CD4-positive, alpha-beta T cell treated with Interleukin-15 for 1 hour (primary cell): Measurements from ENCODE around the gene SPATA2L.
A peak's percentile ranks its signal among the peaks of the same experiment; 100 is the strongest.

Source experiments
- DNase-seq: peaks from one replicate; pipeline ENCODE4 v3.0.0-alpha.2; 2020

SPATA2L gene

DNA sequence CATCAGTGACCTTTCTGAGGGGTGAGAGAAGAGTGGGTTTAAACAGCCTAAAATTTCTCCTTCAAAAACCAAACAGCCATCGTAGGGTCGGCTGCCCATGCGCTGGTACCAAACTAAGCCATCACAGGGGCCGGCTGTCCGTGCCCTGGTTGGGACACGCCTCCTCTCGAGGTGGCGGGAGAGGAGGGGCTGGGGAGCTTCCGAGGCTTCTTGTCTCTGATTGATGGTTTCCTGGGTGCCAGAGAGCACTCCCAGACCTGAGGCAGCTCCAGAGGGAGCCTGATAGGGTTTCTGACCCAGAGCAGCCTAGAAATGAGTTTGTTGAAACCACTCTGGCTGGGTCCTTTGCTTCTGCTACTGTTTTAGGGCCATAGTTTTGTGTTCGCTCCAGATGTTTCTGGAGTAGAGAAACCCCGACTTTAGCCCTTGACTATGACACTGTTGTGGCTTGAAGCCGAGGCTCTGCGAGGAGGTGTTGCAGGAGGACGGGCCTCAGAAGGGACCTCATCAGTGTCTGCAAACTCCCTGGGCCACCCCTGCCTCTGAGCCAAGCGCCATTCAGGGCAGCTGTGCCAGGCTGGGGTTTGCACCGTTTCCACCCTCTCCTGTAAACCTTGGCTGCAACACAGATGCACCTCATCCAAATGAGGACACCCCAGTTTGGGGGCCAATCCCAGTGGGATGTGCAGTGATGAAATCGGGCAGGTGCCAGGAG, 26.1 kb upstream of the SPATA2L start:
- DNase-seq, result no peak

DNA sequence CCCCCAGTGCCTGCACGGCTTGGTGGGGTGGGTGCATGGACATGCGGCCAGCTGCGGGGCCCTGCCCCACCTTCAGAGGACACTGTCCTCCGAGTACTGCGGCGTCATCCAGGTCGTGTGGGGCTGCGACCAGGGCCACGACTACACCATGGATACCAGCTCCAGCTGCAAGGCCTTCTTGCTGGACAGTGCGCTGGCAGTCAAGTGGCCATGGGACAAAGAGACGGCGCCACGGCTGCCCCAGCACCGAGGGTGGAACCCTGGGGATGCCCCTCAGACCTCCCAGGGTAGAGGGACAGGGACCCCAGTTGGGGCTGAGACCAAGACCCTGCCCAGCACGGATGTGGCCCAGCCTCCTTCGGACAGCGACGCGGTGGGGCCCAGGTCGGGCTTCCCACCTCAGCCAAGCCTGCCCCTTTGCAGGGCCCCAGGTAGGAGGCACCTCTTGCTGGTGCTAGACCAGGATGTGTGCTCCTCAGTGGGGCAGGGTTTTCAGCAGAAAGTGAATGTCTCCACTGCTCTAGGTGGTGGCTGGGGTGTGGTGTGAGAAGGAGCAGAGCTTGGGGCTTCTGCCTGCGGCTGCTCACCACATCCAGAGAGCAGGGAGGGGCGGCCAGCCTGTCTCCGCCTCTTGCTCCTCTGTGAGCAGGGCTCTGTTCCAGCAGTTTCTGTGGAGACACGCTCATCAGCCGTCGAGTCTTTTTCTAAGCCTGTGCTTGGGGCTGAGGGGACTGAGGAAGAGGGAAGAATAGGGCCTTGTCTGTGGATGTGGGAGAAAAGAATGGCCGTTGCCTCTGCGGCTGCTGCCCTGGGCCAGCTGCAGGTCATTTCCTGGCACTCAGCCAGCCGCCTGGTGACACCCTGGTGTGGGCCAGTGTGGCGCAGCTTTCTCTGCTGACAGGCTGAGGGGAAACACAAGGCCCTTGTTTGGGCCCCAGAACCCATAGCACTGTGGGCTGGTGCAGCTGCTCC, 22.1 kb upstream of the SPATA2L start:
- peak; percentile 86 for DNase-seq

DNA sequence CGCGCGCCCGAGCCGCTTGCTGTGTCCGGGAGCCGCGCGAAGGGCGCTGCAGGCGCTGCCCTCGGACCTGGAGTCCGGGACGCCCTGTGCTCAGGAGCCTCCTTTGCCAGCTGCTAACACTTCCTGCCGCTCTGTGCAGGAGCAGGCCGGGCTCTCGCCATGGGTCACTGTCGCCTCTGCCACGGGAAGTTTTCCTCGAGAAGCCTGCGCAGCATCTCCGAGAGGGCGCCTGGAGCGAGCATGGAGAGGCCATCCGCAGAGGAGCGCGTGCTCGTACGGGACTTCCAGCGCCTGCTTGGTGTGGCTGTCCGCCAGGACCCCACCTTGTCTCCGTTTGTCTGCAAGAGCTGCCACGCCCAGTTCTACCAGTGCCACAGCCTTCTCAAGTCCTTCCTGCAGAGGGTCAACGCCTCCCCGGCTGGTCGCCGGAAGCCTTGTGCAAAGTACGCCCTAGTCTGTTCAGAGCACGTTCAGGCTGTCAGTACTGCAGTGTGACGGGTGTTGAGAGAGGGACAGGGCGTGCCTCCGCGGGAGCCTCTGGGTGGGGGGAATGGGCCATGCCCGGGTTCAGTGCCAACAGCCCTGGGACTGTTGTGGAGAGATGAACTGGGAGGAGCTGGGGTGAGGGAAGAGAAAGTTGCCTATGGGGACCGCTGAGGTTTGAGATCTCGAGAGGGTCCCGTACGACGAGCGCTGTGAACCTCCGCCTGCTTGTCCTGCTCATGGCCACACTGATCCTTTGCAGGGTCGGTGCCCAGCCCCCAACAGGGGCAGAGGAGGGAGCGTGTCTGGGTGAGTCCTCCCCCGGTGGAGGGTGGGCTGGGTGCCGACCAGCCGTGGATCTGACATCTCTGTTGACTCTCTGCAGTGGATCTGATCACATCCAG, 21.1 kb upstream of the SPATA2L start:
- DNase-seq, result peak; percentile 86

DNA sequence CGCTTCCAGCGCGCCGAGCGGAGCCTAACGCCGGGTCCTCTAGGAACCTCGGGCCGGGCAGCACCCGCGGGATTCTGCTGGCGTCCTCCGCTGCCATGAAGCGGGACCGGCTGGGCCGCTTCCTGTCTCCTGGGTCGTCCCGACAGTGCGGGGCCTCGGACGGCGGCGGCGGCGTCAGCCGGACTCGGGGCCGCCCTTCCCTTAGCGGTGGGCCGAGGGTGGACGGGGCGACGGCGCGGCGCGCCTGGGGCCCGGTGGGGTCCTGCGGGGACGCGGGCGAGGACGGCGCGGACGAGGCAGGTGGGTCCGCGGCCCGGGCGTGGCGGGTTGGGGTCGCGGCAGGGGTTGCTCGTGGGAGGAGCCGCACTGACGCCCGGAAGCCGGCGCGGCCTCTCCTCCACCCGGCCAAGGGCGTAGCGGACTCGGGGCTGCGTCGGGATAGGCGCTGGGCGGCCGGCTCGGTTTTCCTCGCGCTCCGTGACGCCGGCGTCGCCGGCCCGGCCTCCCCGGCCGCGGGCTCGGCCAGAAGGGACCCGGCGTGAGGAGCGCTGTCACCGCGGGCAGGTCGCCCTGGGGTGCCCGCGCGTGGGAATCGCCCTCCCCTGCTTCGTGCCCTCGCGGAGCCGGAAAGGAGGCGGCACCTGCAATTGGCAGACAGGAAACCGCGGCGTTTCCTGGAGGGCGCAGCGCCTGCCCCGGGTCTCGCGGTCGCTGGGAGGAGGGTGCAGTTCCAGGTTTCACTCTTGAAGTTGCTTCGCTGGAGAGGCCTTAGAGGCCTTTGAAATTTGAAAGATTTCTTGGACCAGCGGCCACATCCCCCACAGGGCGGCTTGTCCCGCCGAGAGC, 20.3 kb upstream of the SPATA2L start:
- DNase-seq, result peak; percentile 91

DNA sequence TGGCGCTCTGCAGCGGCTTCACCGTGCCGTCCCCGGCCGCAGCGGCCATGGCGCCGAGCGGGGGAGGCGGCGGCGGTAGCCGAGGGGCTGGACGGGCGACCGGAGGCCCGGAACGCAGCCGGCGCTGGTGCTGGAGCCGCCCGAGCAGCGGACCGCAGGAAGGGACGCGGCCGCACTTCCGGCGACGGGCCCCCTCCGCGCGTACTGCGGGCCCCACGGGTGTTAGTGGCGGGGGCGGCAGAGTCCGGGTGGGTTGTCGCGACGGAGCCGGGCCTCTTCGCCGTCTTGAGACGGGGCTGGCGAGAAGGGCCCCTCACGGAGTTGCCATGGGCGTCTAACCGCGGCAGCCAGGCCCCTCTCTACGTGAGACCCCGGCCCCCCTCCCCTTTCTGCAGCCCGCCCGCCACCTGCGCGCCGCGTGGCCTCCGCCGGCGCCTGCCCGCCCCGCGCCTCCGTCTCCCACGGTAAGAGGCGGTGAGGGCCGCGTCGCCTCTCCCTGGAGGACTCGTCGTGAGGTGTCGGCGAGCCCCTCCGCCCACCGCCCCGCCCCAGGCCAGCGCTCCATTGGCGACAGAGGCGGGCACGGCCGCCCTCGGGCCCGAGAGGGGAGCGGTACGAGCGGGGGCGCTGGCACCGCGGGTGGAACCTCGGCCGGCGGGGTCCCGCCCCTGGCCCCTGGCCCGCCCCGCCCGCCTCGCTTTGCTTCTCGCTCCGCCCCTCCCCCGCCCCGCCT, 19.5 kb upstream of the SPATA2L start, which contains the start of the genes VPS9D1 and ZNF276:
Gene VPS9D1, minus strand, starts transcription at position 86 of the 733 bp plus-strand sequence. Its CDS starts 37 bp downstream, at position 49.
Gene ZNF276, plus strand, starts transcription at position 725 of the 733 bp plus-strand sequence. CDS start 104 bp downstream, outside the sequence.
- peak; percentile 77 for DNase-seq

DNA sequence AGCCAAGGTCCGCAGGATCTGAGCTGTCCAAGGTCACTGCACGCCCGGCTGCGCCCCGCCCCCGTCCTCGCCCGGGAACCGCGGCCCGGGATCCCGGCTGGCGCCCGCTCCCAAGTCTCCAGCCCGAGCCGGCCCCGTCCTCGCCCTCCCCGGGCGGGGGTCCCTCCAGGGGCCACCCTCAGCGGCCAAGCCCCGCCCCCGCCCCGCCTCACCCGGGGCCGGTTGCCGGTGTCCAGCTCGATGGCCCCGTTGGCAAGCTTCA, 19.0 kb upstream of the SPATA2L start:
- DNase-seq, result no peak

DNA sequence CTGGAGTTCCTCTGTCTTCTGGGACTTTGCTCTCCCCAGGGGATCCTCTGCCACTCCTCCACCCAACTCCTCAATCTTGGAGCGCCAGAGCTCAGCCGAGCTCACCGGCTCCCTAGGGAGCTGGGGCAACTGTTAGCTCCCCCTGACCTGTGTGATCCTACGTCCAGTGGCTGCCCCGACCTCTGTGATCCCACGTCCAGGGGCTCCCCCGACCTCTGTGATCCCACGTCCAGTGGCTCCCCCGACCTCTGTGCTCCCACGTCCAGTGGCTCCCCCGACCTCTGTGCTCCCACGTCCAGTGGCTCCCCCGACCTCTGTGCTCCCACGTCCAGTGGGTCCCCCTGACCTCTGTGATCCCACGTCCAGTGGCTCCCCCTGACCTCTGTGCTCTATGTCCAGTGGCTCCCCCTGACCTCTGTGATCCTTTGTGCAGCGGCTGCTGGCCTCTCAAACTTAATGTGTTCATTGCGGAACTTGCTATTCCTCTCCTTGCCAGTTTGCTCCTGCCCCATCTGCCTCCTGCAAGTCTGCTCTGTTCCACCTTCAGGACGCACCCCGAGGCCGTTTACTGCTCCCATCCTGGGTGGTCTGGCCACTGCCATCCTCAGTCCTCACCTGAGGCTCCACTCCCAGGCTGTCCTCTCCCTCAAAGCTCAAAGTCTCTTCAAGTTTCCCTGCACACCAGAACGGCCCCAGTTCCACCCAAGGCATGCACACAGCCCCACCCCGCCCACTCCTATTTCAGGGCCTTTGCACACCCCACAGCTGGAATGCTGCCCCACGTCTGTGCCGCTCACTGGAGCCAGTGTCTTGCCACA, 16.4 kb upstream of the SPATA2L start:
- DNase-seq, result no peak

DNA sequence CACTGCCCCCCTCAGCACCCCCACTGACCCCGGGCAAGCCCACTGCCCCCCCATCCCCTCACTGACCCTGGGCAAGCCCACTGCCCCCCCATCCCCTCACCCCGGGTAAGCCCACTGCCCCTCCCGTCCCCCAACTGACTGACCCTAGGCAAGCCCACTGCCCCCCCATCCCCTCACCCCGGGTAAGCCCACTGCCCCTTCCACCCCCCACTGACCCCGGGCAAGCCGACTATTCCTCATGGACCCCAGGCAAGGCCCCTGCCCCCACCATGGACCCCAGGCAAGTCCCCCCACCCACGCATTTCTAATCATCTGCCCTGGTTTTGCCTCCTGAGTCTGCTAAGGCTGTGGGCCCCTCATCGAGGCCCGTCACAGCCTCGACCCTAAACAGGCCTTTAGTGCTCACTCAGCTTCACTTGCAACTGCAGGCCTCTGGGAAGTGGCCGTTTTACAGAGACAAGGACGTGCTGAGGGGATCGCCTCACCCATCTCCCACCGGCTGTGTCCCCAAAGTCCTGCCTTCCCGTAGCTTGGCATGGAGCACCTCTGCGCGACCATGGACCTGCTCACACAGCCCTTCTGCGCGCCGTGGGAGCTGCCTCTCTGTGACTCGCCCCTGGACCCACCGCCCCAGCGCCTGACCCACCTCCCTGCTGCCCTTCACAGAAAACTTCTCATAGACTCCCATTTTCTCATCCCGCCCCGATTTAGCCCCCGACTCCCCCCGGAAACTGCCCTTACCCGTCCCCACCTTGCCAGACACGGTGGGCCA, 15.6 kb upstream of the SPATA2L start:
- no peak for DNase-seq

DNA sequence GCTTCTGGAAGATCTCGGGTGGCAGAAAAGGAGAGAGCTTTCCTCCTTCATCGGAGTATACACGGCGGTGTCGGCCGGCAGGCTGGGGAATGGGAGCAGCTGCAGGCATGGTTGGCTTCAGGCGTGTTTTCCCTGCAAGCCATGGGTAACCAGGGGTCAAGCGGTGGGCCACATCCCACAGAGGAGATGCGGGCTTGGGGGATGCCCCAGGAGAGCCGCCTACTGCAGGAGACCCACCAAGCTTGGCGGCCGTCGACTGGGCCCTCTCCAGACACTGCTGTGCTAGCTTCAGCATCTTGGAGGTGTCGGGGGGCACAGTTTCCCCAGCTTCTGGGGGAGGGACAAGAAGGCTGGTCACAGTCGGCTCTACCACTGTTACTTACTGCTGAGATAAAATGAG, 15.0 kb upstream of the SPATA2L start:
- DNase-seq, result no peak

DNA sequence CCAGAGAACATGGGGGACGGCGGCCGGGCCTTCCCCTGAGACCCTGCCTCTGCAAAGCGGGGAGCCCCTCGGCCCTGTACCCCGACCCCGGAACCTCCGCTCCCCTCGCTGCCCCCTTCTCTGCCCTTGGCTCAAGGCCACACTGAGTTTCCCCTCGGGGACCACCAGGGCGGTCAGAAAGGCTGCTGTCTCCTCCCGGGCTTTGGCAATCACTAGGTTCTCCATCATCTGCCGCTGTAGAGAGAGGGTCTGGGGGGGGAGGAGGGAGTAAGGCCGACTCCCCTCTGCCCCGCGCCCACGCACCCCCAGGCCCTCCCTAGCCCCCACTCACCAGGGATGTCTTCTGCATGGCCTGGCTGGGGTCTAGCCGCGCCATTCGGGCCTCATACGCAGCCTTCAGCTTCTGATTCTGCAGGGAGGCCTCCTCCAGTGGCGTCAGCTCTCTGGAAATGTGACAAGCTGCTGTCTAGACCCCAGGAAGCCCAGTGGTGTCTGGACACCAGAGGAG, 10.8 kb upstream of the SPATA2L start:
- no peak for DNase-seq

DNA sequence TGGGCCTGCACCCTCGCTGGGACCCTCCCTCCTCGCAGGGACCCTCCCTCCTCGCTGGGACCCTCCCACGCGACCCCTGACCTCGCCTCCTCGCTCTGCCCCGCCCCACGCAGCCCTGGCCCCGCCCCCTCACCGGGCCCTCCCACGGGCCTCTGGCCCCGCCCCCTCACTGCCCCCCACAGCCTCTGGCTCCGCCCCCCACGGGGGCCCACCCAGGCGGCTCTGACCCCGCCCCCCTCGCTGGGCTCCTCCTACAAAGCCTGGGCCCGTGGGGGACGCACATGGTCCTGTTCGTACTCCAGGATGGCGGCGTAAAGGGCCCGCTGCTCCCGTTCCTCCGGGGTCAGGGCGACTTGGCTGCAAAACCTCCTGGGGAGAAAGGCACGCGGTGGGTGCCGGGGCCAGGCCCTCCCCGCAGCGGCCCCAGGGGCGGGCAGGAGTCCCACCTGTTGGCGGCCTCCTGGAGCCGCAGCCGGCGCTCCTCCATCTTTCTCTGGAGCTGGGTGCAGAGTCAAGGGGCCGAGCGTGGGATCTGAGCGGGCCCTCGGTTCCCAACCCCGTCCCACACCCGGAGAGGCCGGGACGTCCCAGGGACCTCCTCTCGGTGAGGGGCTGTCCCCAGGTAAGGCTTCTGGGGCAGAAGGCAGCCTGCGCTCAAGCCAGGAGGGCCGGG, 10.2 kb upstream of the SPATA2L start:
- peak; percentile 74 for DNase-seq

DNA sequence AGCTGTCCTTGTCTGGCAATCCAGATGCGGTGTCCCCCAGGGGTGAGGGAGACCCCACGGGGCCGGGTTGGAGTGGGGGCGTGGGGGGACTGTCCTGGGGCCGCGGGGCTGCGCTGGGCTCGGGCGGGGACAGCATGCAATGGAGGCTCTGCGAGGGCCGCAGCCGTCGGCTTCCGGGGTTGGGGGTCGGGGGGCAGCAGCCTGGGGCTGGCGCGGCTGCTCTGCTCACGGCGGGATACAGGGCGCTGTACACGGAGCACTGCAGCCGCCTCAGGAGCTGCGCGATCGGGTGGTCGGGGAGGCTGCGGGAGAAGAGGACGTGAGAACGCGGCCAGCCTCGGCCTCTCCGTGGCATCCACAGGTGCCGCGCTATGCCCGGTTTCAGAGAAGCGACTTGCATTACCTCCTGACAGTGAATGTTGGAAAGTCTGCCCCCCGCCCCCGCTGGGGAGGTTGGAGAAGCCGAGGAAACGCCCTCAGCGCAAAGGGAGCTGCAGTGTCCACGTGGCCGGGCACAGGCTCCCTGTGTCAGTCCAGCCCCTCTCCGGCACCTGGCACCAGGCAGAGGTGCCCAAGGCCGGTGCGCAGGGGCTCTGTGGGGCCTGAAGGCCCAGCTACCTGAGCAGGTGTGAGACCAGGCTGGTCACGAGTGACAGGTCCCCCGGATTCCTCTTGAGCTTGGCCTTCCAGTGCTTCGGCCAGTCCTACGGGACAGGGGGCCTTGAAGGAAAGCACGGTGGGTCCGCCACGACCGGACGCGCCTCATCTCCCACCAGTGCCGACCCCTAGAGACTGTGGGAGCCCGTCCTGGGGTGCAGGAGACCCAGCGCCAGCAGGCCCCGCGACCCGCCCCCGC, 9.4 kb upstream of the SPATA2L start:
- no peak for DNase-seq

DNA sequence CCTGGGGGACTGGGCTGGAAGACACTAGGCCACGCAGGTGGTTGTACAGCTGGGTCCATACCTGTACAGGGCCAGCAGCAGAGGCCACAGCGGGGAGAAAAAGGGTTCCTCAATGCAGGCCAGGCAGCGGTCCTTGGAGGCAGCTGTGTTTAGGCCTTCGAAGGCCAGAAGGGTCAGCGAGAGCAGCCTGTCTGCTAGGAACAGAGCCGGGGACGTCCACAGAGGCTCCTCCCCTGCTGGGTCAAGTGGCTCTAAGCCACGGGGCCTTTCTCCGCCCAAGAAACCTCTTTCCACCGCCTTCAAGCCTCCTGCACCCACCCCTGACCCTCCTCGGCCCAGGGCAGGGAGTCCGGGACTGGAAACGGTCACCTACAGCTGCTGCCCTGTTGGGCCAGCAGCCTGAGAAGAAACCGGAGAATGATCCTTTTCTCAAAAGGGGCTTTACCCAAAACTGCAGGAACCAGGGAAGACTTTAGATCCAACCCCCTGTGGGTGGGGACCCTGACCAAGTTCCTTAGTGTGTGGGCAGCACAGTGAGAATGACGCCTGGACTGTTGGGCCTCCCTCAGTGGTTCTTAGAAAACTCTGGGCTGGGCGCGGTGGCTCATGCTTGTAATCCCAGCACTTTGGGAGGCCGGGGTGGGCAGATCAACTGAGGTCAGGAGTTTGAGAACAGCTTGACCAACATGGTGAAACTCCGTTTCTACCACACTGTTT, 8.4 kb upstream of the SPATA2L start:
- no peak for DNase-seq

DNA sequence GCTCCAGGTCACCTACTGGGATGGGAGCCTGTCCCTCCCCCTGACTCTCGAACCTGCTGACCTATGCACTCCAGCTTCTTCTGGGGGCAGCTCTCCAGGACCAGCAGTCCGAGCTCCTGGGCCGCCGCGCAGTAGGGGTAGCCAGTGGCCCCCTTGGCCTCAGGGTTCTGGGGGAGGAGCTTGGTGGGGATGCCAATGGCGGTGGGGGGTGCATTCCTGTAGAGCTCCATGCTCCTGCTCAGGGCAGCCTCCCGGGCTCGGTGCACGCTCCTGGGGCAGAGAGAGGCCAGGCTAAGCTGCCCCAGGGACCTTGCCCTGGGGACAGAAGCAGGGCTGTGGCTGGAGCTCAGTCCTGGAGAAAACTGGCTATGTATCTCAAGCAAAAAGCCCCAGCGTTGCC, 7.7 kb upstream of the SPATA2L start:
- no peak for DNase-seq

DNA sequence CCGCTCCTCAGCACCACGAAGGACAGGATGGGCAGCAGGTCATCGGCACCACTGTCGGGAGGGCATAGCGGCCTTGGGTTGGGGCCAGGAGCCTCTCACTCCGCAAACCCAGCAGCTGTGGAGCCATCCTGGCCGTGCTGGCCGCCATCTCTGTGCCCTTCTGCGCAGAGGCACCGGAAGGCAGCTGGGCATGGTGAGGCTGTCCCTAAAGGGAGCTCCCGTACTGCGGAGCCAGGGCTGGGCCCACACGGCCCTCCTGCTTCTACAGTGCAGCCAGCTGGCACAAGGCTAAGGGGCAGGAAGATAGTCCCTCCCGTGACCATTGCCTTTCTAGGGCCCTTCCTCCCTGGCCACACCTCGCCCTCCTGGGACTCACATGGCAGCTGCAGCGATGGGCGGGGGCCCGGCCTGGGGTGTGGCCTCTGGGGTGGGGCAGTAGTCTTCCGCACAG, 7.0 kb upstream of the SPATA2L start:
- no peak for DNase-seq

DNA sequence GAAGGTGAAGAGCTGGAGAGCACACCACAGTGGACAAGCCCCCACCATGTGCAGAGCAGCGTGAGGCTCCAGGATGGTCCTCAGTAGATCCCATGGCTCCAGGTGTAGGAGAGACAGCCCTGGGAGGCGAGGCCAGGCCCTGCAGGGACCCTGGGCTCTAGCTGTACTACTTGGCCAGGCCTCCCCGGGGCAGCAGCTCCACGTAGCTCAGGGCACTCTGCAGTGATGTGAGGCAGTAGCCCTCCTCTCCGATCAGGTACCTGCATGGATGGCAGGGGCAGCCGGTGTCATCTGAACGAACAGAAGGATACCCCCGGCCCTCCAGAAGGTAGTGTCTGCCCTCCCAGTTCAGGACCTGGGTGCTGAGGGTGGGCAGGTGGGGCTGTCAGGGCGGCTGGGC, 6.2 kb upstream of the SPATA2L start:
- no peak for DNase-seq
